Hepatocyte (in vitro differentiated cells): Measurements from ENCODE around the gene PTPRT. TPM values are rescaled to one million over a fixed set of nuclear protein-coding genes. Genes with fewer than 3 reads are reported as not detected.
"Not testable (repeated sequence)": the region's sequence is repeated elsewhere in the genome, so short reads cannot be mapped to it uniquely, and the experiment has no call there.

ENCODE experiments used
- DNase-seq: peaks from one replicate; pipeline ENCODE4 v3.0.0-alpha.2; 2016; ENCODE audit warnings: low spot score
- H2AFZ ChIP-seq: fragments of 200-600 bp; sonication (generic); 2 replicates; pipeline ENCODE4 v1.6.0; 2016; ENCODE audit warnings: antibody characterized with exemption, mild to moderate bottlenecking
- H3K27ac ChIP-seq: fragments of 200-600 bp; sonication (generic); 2 replicates; pipeline ENCODE4 v1.5.1; 2016; ENCODE audit warnings: mild to moderate bottlenecking
- H3K27me3 ChIP-seq: fragments of 200-600 bp; sonication (generic); 2 replicates; pipeline ENCODE4 v1.6.1; 2016
- H3K36me3 ChIP-seq: fragments of 200-600 bp; sonication (generic); replicated peaks from 2 replicates; pipeline ENCODE4 v1.5.1; 2016; ENCODE audit warnings: low read depth; ENCODE audit not compliant: insufficient read depth
- H3K4me1 ChIP-seq: fragments of 200-600 bp; sonication (generic); 2 replicates; pipeline ENCODE4 v1.5.1; 2016; ENCODE audit warnings: mild to moderate bottlenecking, moderate library complexity; ENCODE audit not compliant: insufficient read depth
- H3K4me2 ChIP-seq: fragments of 200-600 bp; sonication (generic); 2 replicates; pipeline ENCODE4 v1.6.0; 2016
- H3K4me3 ChIP-seq: fragments of 200-600 bp; sonication (generic); 2 replicates; pipeline ENCODE4 v1.5.1; 2016; ENCODE audit warnings: mild to moderate bottlenecking
- H3K79me2 ChIP-seq: fragments of 200-600 bp; sonication (generic); 2 replicates; pipeline ENCODE4 v1.6.0; 2017; ENCODE audit warnings: mild to moderate bottlenecking
- H3K9me2 ChIP-seq: fragments of 200-600 bp; sonication (generic); replicated peaks from 2 replicates; pipeline ENCODE4 v1.6.0; 2017; ENCODE audit warnings: mild to moderate bottlenecking; ENCODE audit not compliant: insufficient read depth
- H3K9me3 ChIP-seq: fragments of 200-600 bp; sonication (generic); 2 replicates; pipeline ENCODE4 v1.5.1; 2016; ENCODE audit warnings: low read depth, mild to moderate bottlenecking
- H4K20me1 ChIP-seq: fragments of 200-600 bp; sonication (generic); 2 replicates; pipeline ENCODE4 v1.6.0; 2016; ENCODE audit warnings: mild to moderate bottlenecking; ENCODE audit not compliant: insufficient read depth, poor library complexity, severe bottlenecking
- EZH2 ChIP-seq: fragments of 200-600 bp; sonication (generic); IDR thresholded peaks from 2 replicates; pipeline ENCODE4 v1.6.1; 2016; ENCODE audit warnings: antibody characterized with exemption, mild to moderate bottlenecking, borderline replicate concordance
- EZH2phosphoT487 ChIP-seq: fragments of 200-600 bp; sonication (generic); IDR thresholded peaks from one replicate; pipeline ENCODE4 v1.6.1; 2018; ENCODE audit warnings: antibody characterized with exemption, mild to moderate bottlenecking, low read depth, moderate library complexity; ENCODE audit not compliant: unreplicated experiment, severe bottlenecking
- WGBS: methylation state at CpG from one replicate; pipeline ENCODE4 v1.1.6; 2016; ENCODE audit warnings: low lambda C conversion rate; ENCODE audit errors: missing lambda C conversion rate; 5-methylcytosine and 5-hydroxymethylcytosine counted together
- polyA plus RNA-seq: library from polyadenylated mRNA; unstranded; fragments of >200 nt; fragmentation: Nextera tagmentation; extraction: Ambion mirVana; gene quantifications from 2 replicates; pipeline ENCODE4 v1.2.1, GENCODE V29; 2016
- total RNA-seq: library from RNA; depleted of rRNA; stranded (reverse); fragments of >200 nt; gene quantifications from 2 replicates; pipeline ENCODE4 v1.2.3, GENCODE V29; 2014
- TF ChIP-seq, protein P1 (sequence below): fragments of 200-600 bp; sonication (generic); IDR thresholded peaks from 2 replicates; pipeline ENCODE4 v1.5.1; 2016; ENCODE audit warnings: antibody characterized with exemption, mild to moderate bottlenecking; ENCODE audit not compliant: poor library complexity

PTPRT gene
- total and polyA plus RNA-seq, 2 experiments from 2014 or later = 0.47 to 0.83 TPM

DNA sequence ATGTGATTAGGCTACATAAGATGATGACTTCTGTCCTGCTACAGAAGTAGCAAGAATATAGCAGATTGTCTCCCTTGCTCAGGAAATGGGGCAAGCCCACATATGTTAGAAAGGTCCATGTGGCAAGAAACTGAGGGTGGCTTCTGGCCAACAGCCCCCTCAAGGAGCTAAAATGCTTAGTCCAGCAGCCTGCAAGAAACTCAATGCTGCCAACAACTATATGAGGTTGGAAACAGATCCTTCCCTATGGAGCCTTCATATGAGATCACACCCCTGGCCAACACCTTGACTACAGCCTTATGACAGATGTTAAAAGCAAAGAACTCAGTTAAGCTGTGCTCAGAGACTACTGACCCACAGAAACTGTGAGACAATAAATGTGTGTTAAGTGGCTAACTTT is 22.1 kb downstream of the PTPRT start:
- H3K4me2 ChIP-seq = no peak overlapping the region
- no peak overlapping the region for H3K27ac ChIP-seq
- H3K36me3 ChIP-seq = no peaks in the 10 kb centered on the region
- H3K4me1 ChIP-seq = no peaks in the 10 kb centered on the region
- H3K4me3 ChIP-seq = no peak overlapping the region
- H3K9me2 ChIP-seq = no peaks in the 10 kb centered on the region
- no peak for DNase-seq
- no peaks in the 10 kb centered on the region for H3K27me3 ChIP-seq
- TF ChIP-seq EZH2phosphoT487 = no peak
- no peak for TF ChIP-seq EZH2
- TF ChIP-seq, protein P1, sequence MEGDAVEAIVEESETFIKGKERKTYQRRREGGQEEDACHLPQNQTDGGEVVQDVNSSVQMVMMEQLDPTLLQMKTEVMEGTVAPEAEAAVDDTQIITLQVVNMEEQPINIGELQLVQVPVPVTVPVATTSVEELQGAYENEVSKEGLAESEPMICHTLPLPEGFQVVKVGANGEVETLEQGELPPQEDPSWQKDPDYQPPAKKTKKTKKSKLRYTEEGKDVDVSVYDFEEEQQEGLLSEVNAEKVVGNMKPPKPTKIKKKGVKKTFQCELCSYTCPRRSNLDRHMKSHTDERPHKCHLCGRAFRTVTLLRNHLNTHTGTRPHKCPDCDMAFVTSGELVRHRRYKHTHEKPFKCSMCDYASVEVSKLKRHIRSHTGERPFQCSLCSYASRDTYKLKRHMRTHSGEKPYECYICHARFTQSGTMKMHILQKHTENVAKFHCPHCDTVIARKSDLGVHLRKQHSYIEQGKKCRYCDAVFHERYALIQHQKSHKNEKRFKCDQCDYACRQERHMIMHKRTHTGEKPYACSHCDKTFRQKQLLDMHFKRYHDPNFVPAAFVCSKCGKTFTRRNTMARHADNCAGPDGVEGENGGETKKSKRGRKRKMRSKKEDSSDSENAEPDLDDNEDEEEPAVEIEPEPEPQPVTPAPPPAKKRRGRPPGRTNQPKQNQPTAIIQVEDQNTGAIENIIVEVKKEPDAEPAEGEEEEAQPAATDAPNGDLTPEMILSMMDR = no peak
- H3K9me3 ChIP-seq = no peaks in the 10 kb centered on the region
- H3K79me2 ChIP-seq = no peaks in the 10 kb centered on the region
- H4K20me1 ChIP-seq = no peaks in the 10 kb centered on the region
- H2AFZ ChIP-seq = no peak overlapping the region

DNA sequence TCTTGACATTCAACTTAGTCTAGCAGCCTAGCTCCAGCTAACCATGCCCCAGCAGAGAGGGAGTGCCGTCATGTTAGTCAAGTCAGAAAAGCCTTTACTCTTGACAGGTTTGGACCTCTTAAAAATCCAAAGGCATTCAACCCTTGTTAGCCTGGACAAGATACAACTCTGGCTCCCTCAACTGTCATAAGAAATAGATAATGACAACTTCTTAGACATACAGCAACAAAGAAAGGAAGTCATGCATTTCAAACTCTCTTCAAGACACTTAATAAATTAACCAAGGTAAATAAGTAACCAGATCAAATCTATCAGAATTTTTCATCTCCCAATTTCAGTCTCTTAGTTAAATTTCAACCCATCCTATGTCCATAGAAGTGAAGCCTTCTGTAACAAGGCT is 22.7 kb downstream of the PTPRT start:
- H4K20me1 ChIP-seq = no peaks in the 10 kb centered on the region
- no peaks in the 10 kb centered on the region for H3K36me3 ChIP-seq
- no peaks in the 10 kb centered on the region for H3K9me3 ChIP-seq
- no peaks in the 10 kb centered on the region for H3K4me1 ChIP-seq
- H2AFZ ChIP-seq = no peak overlapping the region
- H3K27me3 ChIP-seq = no peaks in the 10 kb centered on the region
- no peaks in the 10 kb centered on the region for H3K79me2 ChIP-seq
- no peak for DNase-seq
- 73% methylated on average over 1 of the region's 1 CpG for WGBS
- no peak for TF ChIP-seq EZH2
- TF ChIP-seq, protein P1 = no peak
- H3K4me3 ChIP-seq = no peak overlapping the region
- H3K9me2 ChIP-seq = no peaks in the 10 kb centered on the region
- H3K27ac ChIP-seq = no peak overlapping the region
- H3K4me2 ChIP-seq = no peak overlapping the region

DNA sequence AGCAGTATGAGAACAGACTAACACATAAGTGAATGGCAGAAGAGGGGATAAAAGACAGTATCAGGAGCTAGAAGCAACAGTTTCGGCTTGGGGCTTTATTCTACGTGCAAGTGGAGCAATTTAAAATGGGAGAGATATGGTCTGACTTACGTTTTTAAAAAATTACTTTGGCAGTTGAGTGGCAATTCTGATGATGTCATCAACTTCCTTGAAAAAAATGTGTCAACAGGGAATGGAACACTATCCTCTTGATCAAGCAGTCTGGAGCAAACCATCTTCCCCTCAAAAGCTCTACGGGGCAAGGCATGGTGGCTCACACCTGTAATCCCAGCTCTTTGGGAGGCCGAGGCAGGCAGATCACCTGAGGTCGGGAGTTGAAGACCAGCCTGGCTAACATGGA is 24.1 kb downstream of the PTPRT start:
- no peaks in the 10 kb centered on the region for H3K9me3 ChIP-seq
- H3K27me3 ChIP-seq = no peaks in the 10 kb centered on the region
- H3K27ac ChIP-seq = no peak overlapping the region
- TF ChIP-seq EZH2phosphoT487 (no peak), EZH2 (no peak)
- TF ChIP-seq, protein P1 = no peak
- no peak overlapping the region for H2AFZ ChIP-seq
- no peak overlapping the region for H3K4me2 ChIP-seq
- no peaks in the 10 kb centered on the region for H3K4me1 ChIP-seq
- no peaks in the 10 kb centered on the region for H3K36me3 ChIP-seq
- no peak for DNase-seq
- no peaks in the 10 kb centered on the region for H3K79me2 ChIP-seq
- H3K9me2 ChIP-seq = no peaks in the 10 kb centered on the region
- H3K4me3 ChIP-seq = no peak overlapping the region
- H4K20me1 ChIP-seq = no peaks in the 10 kb centered on the region
- WGBS = 87% methylated on average over 6 of the region's 6 CpGs

DNA sequence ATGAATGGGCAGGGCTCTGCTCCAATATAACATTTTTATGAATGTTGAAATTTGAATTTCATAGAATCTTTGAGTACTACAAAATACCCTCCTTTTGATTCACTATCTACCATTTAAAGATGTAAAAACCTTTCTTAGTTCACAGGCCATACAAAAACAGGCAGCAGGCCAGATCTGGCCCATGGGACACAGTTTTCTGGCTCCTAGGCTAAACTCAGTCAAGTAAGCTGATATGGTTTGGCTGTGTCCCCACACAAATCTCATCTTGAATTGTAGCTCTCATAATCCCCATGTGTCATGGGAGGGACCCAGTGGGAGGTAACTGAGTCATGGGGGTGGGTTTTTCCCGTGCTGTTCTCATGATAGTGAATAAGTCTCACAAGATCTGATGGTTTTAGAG is 25.0 kb downstream of the PTPRT start:
- DNase-seq, H2AFZ ChIP-seq, H3K4me1 ChIP-seq, H4K20me1 ChIP-seq, H3K36me3 ChIP-seq, H3K9me2 ChIP-seq, H3K79me2 ChIP-seq, H3K27ac ChIP-seq, H3K27me3 ChIP-seq, H3K9me3 ChIP-seq, H3K4me3 ChIP-seq, H3K4me2 ChIP-seq: not testable (repeated sequence)
- WGBS = 75% methylated on average over 1 of the region's 1 CpG
